ENCODE results near the gene PPP2R5A. TPM values are rescaled to one million over a fixed set of nuclear protein-coding genes. Genes with fewer than 3 reads are reported as not detected.
"Not testable (repeated sequence)": the region's sequence is repeated elsewhere in the genome, so short reads cannot be mapped to it uniquely, and the experiment has no call there.

PPP2R5A gene
- total and polyA plus RNA-seq, 2 donors = 47.1 to 64.4 TPM

DNA sequence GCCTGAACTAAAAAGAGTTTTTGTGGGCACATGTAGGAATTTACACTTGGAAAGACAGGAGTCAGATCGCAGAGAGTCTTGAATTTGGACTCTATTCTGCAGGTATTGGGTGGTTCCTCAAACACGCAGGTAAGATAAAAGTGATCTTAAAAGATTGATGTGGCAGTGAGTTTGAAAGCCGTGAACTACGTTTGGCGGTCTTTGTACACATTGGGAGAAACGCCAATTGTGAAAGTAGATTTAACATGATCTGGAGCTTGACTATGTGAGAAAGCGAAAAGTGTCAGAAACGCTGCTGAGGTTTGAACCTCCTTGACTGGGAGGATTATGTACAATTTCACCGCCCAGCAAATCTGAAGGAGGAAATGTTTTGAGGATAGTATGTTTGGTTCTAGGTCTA, 1.5 kb upstream of the PPP2R5A start:
- 85% methylated on average over 9 of the region's 9 CpGs for WGBS
- Histone ChIP-seq H3K36me3 (ENCODE audit: insufficient read depth) (no peaks in the 10 kb centered on the region), H3K27ac (ENCODE audit: low read depth) (no peak overlapping the region), H3K4me1 (ENCODE audit: insufficient read depth) (no peaks in the 10 kb centered on the region), H3K4me3 (ENCODE audit: low read depth, low read length) (no peak overlapping the region)
- DNase-seq (ENCODE audit: extremely low spot score) = no peak

- no peak for DNase-seq (ENCODE audit: extremely low spot score)
- Histone ChIP-seq H3K27ac (ENCODE audit: low read depth) (peak overlapping the region; percentile 92), H3K4me3 (ENCODE audit: low read depth, low read length) (peak overlapping the region; percentile 47), H3K36me3 (ENCODE audit: insufficient read depth) (no peaks in the 10 kb centered on the region), H3K4me1 (ENCODE audit: insufficient read depth) (no peaks in the 10 kb centered on the region)
- WGBS = 18% methylated on average over 14 of the region's 14 CpGs
Measured at GRCh38 chr1:212284332-212284743, 872 bp upstream of the PPP2R5A start.

DNA sequence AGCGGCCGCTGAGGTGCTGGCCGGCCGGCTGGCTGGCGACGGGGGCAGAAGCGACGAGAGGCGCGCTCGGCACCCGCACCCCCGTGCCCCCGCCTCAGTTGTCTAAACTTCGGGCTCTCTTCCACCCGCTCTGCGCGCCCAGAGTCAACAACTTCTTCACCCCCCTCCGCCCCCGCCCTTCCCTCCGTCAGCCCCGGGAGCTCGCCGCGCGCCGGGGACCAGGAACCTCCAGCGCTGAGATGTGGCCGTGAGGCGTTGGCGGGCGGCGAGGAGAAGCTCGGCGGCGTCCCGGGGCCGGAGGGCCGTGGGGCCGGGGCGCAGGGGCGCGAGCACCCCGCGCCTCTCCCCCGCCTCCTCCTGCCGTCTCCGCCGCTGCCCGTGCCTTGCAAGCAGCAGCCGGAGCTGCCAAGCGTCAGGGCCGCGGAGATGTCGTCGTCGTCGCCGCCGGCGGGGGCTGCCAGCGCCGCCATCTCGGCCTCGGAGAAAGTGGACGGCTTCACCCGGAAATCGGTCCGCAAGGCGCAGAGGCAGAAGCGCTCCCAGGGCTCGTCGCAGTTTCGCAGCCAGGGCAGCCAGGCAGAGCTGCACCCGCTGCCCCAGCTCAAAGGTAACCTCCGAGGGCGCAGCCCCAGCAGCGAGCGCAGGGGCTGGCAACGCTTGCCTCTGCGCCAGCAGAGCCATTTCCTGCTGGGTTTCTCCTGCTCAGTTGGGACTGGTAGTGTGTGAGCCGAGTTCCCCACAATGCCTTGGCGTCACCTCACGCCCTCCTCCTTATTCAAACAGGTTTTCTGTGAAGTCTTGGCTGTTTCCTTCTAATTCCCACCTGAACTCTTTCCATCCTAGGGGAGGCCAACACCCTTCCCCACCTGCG, 710 bp downstream of the PPP2R5A start:
- under 1% methylated on average over 84 of the region's 85 CpGs for WGBS
- peak overlapping the region; percentile 96 for H3K4me3 ChIP-seq (ENCODE audit: low read depth, low read length)
- H3K27ac ChIP-seq (ENCODE audit: low read depth) = peak overlapping the region; percentile 100
- no peaks in the 10 kb centered on the region for H3K36me3 ChIP-seq (ENCODE audit: insufficient read depth)
- H3K4me1 ChIP-seq (ENCODE audit: insufficient read depth) = no peaks in the 10 kb centered on the region
- no peak for DNase-seq (ENCODE audit: extremely low spot score)

DNA sequence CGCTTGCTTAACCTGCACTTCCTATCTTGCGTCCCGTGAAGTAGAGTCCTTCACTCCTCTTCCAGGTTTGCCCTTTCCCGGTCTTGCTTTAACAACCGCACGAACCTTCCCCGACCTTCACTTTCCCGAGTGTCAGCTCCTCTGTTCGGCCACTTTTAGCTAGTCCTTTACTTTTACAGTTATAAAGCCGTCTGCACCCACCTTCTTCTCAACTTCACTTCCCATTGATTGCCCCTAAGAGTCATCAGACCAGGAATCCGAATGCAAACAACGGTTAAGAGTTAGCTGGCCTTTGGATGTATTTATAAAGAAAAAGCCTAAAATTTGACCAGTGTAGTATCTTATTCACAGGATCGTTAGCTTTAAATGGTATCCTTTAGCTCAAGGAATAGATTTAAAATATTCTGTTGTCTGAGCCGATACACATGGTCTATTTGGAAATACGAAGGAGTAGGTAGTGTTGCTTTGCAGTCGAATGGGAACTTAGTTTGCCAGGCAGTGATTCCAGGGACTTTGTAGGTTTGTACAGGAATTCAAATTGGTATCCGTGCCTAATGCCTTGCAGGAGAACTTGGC, 1.4 kb downstream of the PPP2R5A start:
- WGBS = under 1% methylated on average over 17 of the region's 17 CpGs
- peak overlapping the region; percentile 100 for H3K27ac ChIP-seq (ENCODE audit: low read depth)
- H3K4me1 ChIP-seq (ENCODE audit: insufficient read depth) = no peaks in the 10 kb centered on the region
- H3K4me3 ChIP-seq (ENCODE audit: low read depth, low read length) = peak overlapping the region; percentile 96
- H3K36me3 ChIP-seq (ENCODE audit: insufficient read depth) = no peaks in the 10 kb centered on the region
- no peak for DNase-seq (ENCODE audit: extremely low spot score)

DNA sequence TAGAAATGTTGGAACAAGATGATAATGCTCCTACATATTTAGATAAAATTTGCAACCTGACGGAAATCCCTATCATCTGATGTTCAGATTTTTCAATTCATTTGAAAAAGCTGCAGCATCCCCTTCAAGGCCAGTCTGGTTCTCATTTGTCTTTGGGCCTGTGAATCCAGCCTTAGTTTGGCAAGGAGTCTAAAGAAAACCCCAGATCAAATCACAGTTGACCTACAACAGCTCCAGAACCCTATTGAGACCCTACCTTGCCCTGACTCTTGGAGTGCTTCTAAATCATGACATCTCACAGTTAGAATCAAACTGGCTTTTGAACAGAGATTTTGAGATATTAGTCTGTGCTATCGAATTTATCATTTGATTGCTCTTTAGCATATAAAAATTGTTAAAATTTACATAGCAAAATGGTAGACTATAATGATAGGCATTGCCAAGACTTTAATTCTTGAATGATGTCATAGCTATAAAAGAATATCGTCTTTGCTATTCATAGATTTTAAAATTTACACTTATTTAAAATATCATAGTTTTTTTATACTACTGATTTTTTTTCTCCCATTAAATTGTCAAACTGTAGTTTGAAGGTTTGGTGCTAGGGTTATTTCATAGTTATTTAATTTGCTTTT, 2.2 kb downstream of the PPP2R5A start:
- H3K4me1 ChIP-seq (ENCODE audit: insufficient read depth) = no peaks in the 10 kb centered on the region
- 21% methylated on average over 3 of the region's 3 CpGs for WGBS
- H3K36me3 ChIP-seq (ENCODE audit: insufficient read depth) = no peaks in the 10 kb centered on the region
- peak overlapping the region; percentile 96 for H3K4me3 ChIP-seq (ENCODE audit: low read depth, low read length)
- DNase-seq (ENCODE audit: extremely low spot score) = no peak
- H3K27ac ChIP-seq (ENCODE audit: low read depth) = peak overlapping the region; percentile 58

DNA sequence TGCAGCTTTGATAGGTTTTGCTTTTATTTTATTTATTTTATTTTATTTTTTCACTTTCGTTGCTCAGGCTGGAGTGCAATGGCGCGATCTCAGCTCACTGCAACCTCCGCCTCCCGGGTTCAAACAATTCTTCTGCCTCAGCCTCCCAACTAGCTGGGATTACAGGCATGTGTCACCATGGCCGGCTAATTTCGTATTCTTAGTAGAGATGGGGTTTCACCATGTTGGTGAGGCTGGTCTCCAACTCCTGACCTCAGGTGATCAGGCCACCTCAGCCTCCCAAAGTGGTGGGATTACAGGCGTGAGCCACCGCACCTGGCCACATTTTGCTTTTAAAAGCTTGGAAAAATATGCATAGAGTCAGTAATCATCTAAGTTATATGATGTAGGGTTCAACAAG, 2.8 kb downstream of the PPP2R5A start:
- DNase-seq (ENCODE audit: extremely low spot score); H3K4me1 ChIP-seq (ENCODE audit: insufficient read depth); H3K36me3 ChIP-seq (ENCODE audit: insufficient read depth); H3K27ac ChIP-seq (ENCODE audit: low read depth): not testable (repeated sequence)
- peak overlapping the region; percentile 30 for H3K4me3 ChIP-seq (ENCODE audit: low read depth, low read length)
- 84% methylated on average over 9 of the region's 9 CpGs for WGBS

- H3K4me3 ChIP-seq (ENCODE audit: low read depth, low read length) = peak overlapping the region; percentile 10
- H3K4me1 ChIP-seq (ENCODE audit: insufficient read depth) = no peaks in the 10 kb centered on the region
- DNase-seq (ENCODE audit: extremely low spot score) = no peak
- no peak overlapping the region for H3K27ac ChIP-seq (ENCODE audit: low read depth)
- H3K36me3 ChIP-seq (ENCODE audit: insufficient read depth) = no peaks in the 10 kb centered on the region
Measured at GRCh38 chr1:212288615-212289014, 3.4 kb downstream of the PPP2R5A start.

DNA sequence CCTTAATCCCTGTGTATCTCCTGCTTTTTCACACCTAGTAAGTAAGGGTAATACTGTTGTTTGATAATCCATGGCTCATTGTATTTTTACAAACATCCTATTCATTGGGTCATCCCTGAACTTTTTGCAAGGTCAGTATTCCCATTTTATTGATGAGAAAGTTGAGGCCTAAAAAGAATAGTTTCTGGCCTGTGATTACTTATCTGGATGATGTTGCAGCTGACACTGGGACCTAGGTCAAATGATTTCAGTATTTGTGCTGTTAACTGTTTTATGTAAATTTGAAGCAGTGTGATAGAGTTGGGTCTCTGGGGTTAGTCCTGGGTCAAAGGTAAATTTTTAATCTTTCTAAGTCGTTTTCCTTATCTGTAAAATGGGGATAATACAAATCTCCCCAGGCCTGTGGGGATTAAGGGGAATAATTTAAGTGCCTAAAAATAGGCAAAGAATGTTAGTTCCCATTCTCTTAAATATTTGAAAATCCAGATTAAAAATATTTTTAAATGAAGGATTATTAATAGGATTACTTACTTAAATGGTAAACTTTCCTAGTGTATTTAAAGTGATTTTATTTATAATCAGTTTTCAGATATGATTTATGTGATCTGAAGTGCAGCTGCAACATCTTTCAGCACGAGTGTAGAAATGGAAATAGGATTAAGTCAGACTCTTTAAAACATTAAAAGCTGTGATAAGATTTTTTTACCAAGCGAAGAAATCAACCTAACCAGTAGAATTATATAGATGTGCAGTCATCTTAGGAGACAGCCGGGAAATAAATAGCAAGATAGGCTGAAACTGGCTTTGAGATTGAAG, 4.3 kb downstream of the PPP2R5A start:
- DNase-seq (ENCODE audit: extremely low spot score) = no peak
- 27% methylated on average over 4 of the region's 4 CpGs for WGBS
- H3K36me3 ChIP-seq (ENCODE audit: insufficient read depth) = no peaks in the 10 kb centered on the region
- H3K4me1 ChIP-seq (ENCODE audit: insufficient read depth) = no peaks in the 10 kb centered on the region
- H3K4me3 ChIP-seq (ENCODE audit: low read depth, low read length) = peak overlapping the region; percentile 9
- H3K27ac ChIP-seq (ENCODE audit: low read depth) = no peak overlapping the region

DNA sequence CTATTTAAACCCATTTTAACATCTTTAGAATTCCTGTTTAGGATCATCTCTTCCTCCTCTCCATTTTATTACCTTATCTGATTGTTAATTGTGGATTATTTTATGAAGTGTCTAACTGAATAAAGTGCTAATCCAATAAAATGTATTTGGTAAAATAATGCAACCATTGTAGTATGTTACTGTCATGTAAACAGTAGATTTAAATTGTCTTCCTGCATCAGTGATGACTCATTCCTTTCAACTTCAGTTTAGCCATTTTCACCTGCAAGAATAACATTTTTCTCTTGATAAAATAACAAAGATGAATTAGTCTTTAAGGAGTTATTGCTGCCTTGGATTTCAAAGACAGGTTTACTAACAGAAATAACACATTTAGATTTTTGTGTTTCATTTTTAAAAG, 5.4 kb downstream of the PPP2R5A start:
- no peaks in the 10 kb centered on the region for H3K4me1 ChIP-seq (ENCODE audit: insufficient read depth)
- H3K36me3 ChIP-seq (ENCODE audit: insufficient read depth) = no peaks in the 10 kb centered on the region
- no peak overlapping the region for H3K4me3 ChIP-seq (ENCODE audit: low read depth, low read length)
- no peak overlapping the region for H3K27ac ChIP-seq (ENCODE audit: low read depth)
- DNase-seq (ENCODE audit: extremely low spot score) = no peak

GRCh38 chr1:212291505-212292134, 6.4 kb downstream of the PPP2R5A start:
- WGBS = 54% methylated on average over 6 of the region's 6 CpGs
- DNase-seq (ENCODE audit: extremely low spot score) = no peak
- no peaks in the 10 kb centered on the region for H3K4me1 ChIP-seq (ENCODE audit: insufficient read depth)

GRCh38 chr1:212292250-212293105, 7.3 kb downstream of the PPP2R5A start:
- DNase-seq (ENCODE audit: extremely low spot score) = no peak
- Histone ChIP-seq H3K27ac (ENCODE audit: low read depth) (no peak overlapping the region), H3K36me3 (ENCODE audit: insufficient read depth) (no peaks in the 10 kb centered on the region), H3K4me1 (ENCODE audit: insufficient read depth) (no peaks in the 10 kb centered on the region), H3K4me3 (ENCODE audit: low read depth, low read length) (no peak overlapping the region)
- 68% methylated on average over 4 of the region's 4 CpGs for WGBS

More at GRCh38 chr1:212291505-212292134, 6.4 kb downstream of the PPP2R5A start:
- H3K36me3 ChIP-seq (ENCODE audit: insufficient read depth) = no peaks in the 10 kb centered on the region
- no peak overlapping the region for H3K4me3 ChIP-seq (ENCODE audit: low read depth, low read length)
- no peak overlapping the region for H3K27ac ChIP-seq (ENCODE audit: low read depth)

DNA sequence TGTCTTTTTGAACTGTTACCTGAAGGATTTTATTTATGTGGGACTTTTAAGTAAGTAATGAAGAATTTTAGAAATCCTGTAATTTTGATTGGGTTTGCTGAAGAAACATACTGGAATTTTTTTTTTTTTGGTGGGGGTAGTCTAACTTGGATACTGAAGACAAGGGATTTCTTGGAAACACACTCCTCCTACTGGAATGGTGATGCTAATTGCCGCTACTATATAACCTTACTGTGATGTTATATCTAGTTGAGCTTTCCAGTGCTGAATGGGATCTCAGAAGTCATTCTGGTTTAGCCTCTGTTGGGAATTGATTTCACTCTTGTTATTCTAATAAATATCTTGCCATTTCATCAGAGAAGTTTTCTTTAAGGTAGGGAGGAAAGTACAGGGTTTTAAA, 8.4 kb downstream of the PPP2R5A start:
- Histone ChIP-seq H3K27ac (ENCODE audit: low read depth) (no peak overlapping the region), H3K4me1 (ENCODE audit: insufficient read depth) (no peaks in the 10 kb centered on the region), H3K4me3 (ENCODE audit: low read depth, low read length) (no peak overlapping the region), H3K36me3 (ENCODE audit: insufficient read depth) (no peaks in the 10 kb centered on the region)
- WGBS = 44% methylated on average over 1 of the region's 1 CpG
- DNase-seq (ENCODE audit: extremely low spot score) = no peak

All from urinary bladder (tissue), 4 donors.